ENCODE results near the gene CDH13.

CDH13 gene

GRCh38 chr16:82793528-82794245 lies 166.9 kb downstream of the CDH13 start:
- no peak for DNase-seq

DNA sequence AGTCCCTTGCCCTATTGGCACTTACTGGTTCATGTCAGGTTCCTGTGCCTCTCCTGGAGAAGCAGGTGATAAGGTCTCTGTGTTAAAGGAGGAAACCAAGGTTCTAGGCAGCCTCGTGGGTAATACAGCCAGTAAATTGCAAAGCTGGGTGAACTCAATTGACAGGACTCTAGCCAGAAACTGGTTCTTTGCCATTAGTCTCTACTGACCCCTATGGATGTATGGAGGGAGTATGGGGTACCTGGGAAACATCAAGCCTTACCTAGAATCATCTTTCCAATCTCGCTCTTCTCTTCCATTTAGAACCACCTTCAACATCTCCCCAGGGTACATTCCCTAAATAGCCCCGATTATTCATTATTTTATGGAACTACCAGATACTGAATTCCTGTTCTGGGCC lies 169.3 kb downstream of the CDH13 start:
- DNase-seq, result no peak

DNA sequence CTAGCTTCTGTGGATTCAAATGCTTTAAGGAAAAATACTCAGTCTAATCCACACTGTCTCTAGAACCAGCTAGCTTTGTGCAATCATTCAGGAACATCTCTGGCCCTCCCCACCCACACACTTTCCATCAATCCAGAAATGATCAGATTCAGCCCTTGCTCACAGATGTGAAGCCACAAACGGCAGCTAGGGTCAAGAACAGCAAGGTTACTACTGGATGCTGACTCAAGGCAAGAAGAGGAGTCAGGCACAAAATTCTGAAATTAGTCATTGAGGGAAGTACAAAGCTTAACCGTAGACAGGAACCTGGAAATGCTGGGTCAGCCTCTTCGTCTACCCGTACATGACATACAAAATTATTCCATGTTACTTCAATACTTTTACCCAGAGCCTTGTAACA lies 174.6 kb downstream of the CDH13 start:
- DNase-seq, result no peak

DNA sequence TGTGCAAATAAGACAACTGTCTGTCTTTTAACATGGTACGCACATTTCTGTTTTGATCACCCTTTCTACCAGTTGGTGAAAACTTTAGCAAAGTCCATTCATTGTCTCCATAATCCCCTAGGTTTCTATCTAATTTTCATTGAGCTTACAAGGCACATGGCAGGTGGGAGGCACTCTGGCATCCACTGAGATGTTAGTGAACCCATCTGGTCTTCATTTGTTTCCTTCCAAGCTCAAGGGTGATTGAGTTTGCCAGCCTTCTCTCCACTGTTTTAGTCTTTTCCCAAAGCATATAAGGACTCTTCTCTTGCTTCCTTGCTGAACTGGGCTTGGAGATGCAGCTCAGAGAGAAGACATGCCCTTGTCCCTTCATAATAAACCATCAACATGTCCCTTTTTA lies 179.1 kb downstream of the CDH13 start:
- no peak for DNase-seq

DNA sequence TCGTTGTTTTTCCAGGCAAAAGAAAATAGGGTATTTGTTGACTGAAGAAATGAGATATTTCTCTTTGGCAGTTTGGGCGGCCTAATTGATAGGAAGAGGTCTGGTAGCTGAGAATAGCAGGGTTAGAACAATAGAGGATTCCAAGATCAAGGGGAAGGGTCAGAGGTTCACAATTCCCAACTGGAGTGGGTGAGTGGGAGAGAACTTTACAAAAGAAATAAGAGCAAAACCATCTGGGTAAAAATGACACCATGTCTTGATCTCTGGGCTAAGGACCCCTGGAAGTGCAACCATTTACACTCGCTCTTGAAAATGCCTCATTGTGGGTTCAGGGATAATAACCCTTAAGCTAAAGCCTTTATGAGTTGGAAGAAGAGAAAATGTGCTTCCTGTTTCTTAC lies 180.5 kb downstream of the CDH13 start:
- DNase-seq, result no peak

DNA sequence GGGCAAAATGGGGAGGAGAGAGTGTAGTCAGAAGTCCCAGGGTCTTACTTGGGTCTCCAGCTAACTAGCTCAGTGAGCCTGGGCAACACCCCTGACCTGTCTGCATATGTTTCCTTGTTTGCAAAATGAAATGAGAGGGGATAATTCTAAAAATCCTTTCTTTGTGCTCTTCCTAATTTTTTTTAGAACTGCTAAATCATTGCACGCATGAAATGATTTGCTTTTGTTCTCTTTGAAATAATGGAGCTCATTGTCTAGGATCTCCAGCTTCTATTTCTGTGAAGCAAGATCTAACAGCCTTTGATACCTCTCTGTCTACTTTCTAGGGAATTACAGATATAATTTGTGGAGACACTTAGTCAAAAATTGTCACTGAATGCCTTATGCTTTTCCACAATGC lies 181.3 kb downstream of the CDH13 start:
- no peak for DNase-seq

DNA sequence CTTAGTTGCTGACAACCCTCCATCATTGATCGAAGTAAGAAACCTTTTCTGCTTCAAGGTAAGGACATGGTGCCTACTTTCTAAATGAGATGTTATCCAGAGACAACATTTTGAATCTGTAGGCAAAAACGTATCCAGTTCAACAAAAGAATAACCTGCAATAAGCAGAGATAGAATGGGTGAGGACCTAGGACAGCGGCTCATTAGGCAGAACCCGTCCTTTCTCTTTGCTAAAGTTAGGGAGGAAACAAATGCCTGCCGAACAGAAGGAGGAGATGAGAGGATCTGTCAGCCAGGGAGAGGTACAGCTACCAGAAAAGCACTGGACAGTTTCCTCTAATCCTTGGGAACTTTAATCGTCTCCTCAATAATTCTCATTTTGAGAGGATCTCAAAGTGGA lies 183.3 kb downstream of the CDH13 start:
- DNase-seq, result no peak

DNA sequence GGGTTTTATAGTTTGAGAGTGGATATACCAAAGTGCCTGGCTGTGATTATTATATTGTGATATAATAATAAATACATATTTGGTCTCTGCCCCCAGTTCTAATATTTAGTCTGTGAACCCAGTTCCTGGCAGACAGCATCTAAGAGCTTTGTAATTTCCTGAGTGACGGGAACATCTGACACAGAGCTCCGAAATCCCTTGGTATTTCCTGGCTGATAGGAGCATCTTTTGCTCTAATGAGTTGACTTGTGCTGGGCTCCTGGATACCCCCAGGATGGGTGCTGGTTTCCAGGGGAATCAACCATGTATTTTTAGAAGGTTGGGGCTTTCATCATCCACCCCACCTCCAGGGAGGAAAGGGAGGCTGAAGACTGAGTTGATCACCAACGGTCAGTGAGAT lies 187.3 kb downstream of the CDH13 start:
- no peak for DNase-seq

- no peak for DNase-seq
Observed at GRCh38 chr16:82819286-82819685, 192.5 kb downstream of the CDH13 start.

- DNase-seq, result no peak
Observed at GRCh38 chr16:82820855-82821254, 194.1 kb downstream of the CDH13 start.

GRCh38 chr16:82824408-82824807 lies 197.6 kb downstream of the CDH13 start:
- no peak for DNase-seq

- no peak for DNase-seq
Observed at GRCh38 chr16:82829301-82829700, 202.5 kb downstream of the CDH13 start.

GRCh38 chr16:82830944-82831343 lies 204.2 kb downstream of the CDH13 start:
- no peak for DNase-seq

GRCh38 chr16:82832821-82833220 lies 206.1 kb downstream of the CDH13 start:
- no peak for DNase-seq

- DNase-seq, result no peak
Observed at GRCh38 chr16:82833378-82833993, 206.7 kb downstream of the CDH13 start.

DNA sequence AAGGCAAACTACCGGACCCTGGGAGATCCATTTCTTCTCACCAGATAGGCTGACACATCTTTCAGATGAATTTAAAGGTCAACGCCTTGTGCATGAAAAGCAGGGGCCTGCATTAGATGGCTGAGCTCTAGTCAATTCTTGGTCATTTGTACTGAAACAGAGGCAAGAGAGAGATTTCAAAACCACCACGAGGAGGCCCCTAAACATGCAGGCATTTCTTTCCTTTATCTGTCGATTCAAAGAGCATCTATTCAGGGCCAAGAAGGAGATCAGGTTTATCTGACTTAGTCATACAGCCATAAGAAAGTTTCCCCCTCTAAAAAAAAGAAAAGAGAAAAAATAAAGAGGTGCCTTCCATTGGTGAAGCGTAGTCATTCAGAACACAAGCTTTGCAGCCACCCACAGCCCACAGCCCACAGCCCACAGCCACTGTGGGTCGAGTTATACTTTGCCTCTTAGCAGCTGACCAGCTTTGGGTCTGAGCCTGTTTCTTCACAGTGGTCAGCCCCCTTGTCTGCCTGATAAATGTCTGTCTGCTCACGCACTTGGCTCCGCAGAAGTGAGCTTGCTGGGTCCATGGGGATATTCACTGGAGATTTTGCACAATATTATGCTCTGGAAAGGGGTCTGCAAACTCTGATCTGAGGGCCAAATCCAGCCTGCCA lies 207.5 kb downstream of the CDH13 start:
- no peak for DNase-seq

- DNase-seq, result no peak
Observed at GRCh38 chr16:82835487-82836155, 208.9 kb downstream of the CDH13 start.

DNA sequence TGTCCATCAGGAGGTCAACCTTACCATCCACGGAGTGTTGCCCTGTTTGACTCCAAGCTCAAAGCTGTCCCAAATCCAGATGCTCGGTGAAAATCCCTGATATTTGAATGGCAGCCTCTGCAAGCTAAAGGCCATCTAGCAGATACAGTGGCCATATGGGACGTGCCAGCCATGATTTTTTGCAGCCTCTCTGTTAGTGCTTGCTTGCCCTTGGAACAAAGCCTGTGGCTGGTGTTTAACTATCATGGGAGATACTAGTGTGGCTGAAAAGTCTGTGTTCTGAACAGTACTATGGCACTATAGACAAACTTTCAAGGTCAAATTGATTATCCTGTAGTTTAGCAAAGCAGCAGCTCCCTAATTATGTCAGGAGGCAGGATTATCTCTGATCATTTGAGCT lies 214.3 kb downstream of the CDH13 start:
- DNase-seq, result no peak

- DNase-seq, result no peak
Observed at GRCh38 chr16:82843606-82844271, 217.0 kb downstream of the CDH13 start.

DNA sequence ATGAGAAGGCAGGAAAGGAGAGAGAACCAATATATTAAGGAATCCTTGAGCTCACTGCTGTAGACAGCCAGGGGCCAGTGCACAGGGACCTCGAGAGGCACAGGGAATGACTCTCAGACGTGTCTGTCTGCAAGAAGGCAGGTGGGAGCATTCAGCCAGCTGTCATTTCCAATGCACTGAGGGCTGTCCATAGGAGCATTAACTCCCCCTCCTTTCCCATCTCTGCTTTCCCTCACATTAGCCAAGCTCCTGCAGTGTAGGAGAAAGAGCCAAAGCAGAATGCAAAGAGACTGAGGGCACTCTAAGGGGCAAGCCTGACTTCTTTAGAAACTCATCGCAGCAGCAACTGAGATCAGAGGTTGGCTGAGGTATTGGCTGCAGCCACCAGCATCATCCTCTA lies 218.3 kb downstream of the CDH13 start:
- DNase-seq, result no peak

DNA sequence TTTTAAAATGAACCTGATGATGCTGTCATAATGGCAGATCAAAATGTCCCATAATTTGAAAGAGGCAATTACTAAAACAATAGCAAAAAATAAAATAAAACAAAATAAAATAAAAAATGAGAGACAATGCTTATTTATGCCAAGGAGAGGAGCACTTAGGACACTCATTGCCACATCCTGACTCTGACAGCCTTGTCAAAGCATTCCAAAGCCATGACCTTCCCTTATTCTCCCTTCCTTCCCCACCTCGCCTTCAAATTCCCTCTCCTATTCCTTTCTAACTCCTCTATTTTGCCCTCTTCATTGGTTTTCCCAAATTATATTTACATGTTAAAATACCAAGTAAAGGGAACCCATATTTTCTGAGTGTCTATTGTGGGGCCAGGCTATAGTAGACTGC lies 220.0 kb downstream of the CDH13 start:
- no peak for DNase-seq

DNA sequence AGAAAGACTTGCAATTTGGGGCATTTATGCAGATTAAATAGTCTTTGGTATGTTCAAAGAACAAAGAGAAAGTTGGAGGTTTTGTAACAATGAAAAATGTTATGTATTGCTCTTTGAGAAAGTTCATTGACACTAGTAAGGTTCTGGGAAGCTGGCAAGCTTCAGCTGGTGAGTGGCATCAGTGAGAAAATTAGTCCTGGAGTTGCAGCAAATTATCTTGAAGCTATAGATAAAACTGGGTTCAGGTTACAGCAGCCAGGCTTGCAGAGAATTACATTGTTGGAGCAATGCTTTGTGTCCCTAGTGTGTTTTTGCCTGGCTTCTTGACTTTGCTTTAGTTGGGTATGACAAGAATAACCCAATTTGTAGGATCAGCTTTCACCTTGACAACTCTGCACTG lies 221.2 kb downstream of the CDH13 start:
- DNase-seq, result no peak

GRCh38 chr16:82852388-82853008 lies 225.7 kb downstream of the CDH13 start:
- no peak for DNase-seq
